Right lobe of liver (tissue), 6 donors: Measurements from ENCODE around the gene ADSS1. TPM values are rescaled to one million over a fixed set of nuclear protein-coding genes. Genes with fewer than 3 reads are reported as not detected.

Experiments used
- ATAC-seq, 4 donors: fragments of 200-7000 bp; cut with Tn5 transposase; one replicate each; pipeline ENCODE4 v1.9.1; 2020; ENCODE audit warnings: mild to moderate bottlenecking in 4 of 4, moderate library complexity in 4 of 4
- DNase-seq, 3 donors: peaks; one replicate each; pipeline ENCODE4 v3.0.0-alpha.2; 2020
- H3K27ac ChIP-seq, 3 donors: fragments of 200-600 bp; one replicate each; pipeline ENCODE4 v1.8.0; 2022
- H3K27me3 ChIP-seq, 2 donors: fragments of 200-600 bp; one replicate each; pipeline ENCODE4 v1.8.0; 2022
- H3K36me3 ChIP-seq, 4 donors: fragments of 200-600 bp; sonication (generic) in 1 of 4; one replicate each; pipeline versions ENCODE4 v1.5.1 to v1.8.0; 2017 to 2022; ENCODE audit warnings: control low read depth in 1 of 4
- H3K4me1 ChIP-seq, 4 donors: fragments of 200-600 bp; sonication (generic) in 1 of 4; one replicate each; pipeline versions ENCODE4 v1.5.1 to v1.8.0; 2017 to 2022; ENCODE audit warnings: control low read depth in 1 of 4
- H3K4me3 ChIP-seq, 3 donors: fragments of 200-600 bp; one replicate each; pipeline ENCODE4 v1.8.0; 2022
- H3K9me3 ChIP-seq, 4 donors: fragments of 200-600 bp; sonication (generic) in 1 of 4; one replicate each; pipeline versions ENCODE4 v1.5.1 to v1.8.0; 2017 to 2022; ENCODE audit warnings: control low read depth in 1 of 4
- CTCF ChIP-seq, 4 donors: fragments of 200-600 bp in 3 of 4; fragments of 450-650 bp in 1 of 4; IDR thresholded peaks; one replicate each; pipeline versions ENCODE4 v1.5.1 to v1.8.0; 2016 to 2022; ENCODE audit warnings: antibody characterized with exemption in 4 of 4, mild to moderate bottlenecking in 2 of 4
- POLR2A ChIP-seq: fragments of 450-650 bp; IDR thresholded peaks from one replicate; pipeline ENCODE4 v1.6.1; 2017; ENCODE audit warnings: antibody characterized with exemption, mild to moderate bottlenecking
- whole genome bisulfite sequencing: methylation state at CpG from one replicate; pipeline ENCODE4 v1.1.6; 2018; ENCODE audit warnings: low coverage, low lambda C conversion rate; ENCODE audit not compliant: insufficient coverage; ENCODE audit errors: missing lambda C conversion rate; 5-methylcytosine and 5-hydroxymethylcytosine counted together
- intact Hi-C, 2 donors: fragments of 100-400 bp; cut with DNase I; formaldehyde crosslinking; loops; one replicate each; pipeline versions ENCODE4 v1.11.2 to v1.14.1; 2022
- total RNA-seq, 6 experiments: library from RNA; depleted of rRNA in 2 of 6; stranded (reverse); fragments of >200 nt in 2 of 6; fragmentation: NEBNext Ultra II Directional in 3 of 6; extraction: Animal tissue kit (Norgen Biotek cat#: 25700) in 3 of 6; gene quantifications; one replicate each; pipeline versions ENCODE4 v1.1.0 to v1.2.4, GENCODE V29; 2016 to 2023
- donor health status: DM: no; HTN: yes; CAD: no.
- donor health status: DM: no; HTN: no; CAD: no.
- donor health status: DM: no; HTN: no; CAD: no.
- donor health status: DM: no; HTN: yes; CAD: no.
- donor health status: DM: no; HTN: yes; CAD: no.

Gene ADSS1
- total RNA-seq, 6 experiments from 2014 or later = 8.1 to 50.5 (median 36.8) TPM

GRCh38 chr14:104754213-104754851 lies 30.3 kb downstream of the ADSS1 start:
- ATAC-seq (no peak), DNase-seq (no peak)
- Histone ChIP-seq H3K4me3 (peak overlapping the region; percentile 76 to 99 (median 91)), H3K9me3 (no peaks in the 10 kb centered on the region), H3K27ac (peak overlapping the region; percentile 71 to 89 (median 87)), H3K27me3 (no peaks in the 10 kb centered on the region), H3K36me3 (peaks cover 4 to 30% (median 7%) of the 10 kb centered on the region in 4 donors), H3K4me1 (peaks cover 0 to 42% (median 15%) of the 10 kb centered on the region in 4 donors)
- no peak for TF ChIP-seq CTCF (IDR thresholded peaks at IDR 0.05)
- no peak for TF ChIP-seq POLR2A
- 14% methylated on average over 7 of the region's 13 CpGs for WGBS
- intact Hi-C loops = no loop called here

GRCh38 chr14:104755621-104756020 lies 31.6 kb downstream of the ADSS1 start:
- peaks cover 5 to 37% (median 12%) of the 10 kb centered on the region in 4 donors for H3K36me3 ChIP-seq
- H3K9me3 ChIP-seq = no peaks in the 10 kb centered on the region
- no peak overlapping the region for H3K4me3 ChIP-seq
- no peak overlapping the region for H3K27ac ChIP-seq
- no peaks in the 10 kb centered on the region for H3K27me3 ChIP-seq
- H3K4me1 ChIP-seq = peaks cover 0 to 33% (median 10%) of the 10 kb centered on the region in 4 donors
- intact Hi-C loops = no loop called here
- DNase-seq = no peak
- WGBS = 15% methylated on average over 4 of the region's 11 CpGs
- TF ChIP-seq CTCF (IDR thresholded peaks at IDR 0.05) (no peak), POLR2A (no peak)
- ATAC-seq = no peak

- no peaks in the 10 kb centered on the region for H3K27me3 ChIP-seq
- peaks cover 5 to 37% (median 12%) of the 10 kb centered on the region in 4 donors for H3K36me3 ChIP-seq
- no peak overlapping the region for H3K27ac ChIP-seq
- DNase-seq = no peak
- WGBS = 44% methylated on average over 6 of the region's 27 CpGs
- ATAC-seq = no peak
- TF ChIP-seq POLR2A (no peak), CTCF (IDR thresholded peaks at IDR 0.05) (no peak)
- H3K4me1 ChIP-seq = peaks cover 0 to 33% (median 10%) of the 10 kb centered on the region in 4 donors
- H3K4me3 ChIP-seq = no peak overlapping the region
- H3K9me3 ChIP-seq = no peaks in the 10 kb centered on the region
- intact Hi-C loops = no loop called here
These were observed 32.6 kb downstream of the ADSS1 start for GRCh38 chr14:104756477-104757237.

- H3K36me3 ChIP-seq = peaks cover 5 to 37% (median 12%) of the 10 kb centered on the region in 4 donors
- H3K27me3 ChIP-seq = no peaks in the 10 kb centered on the region
- no peak overlapping the region for H3K27ac ChIP-seq
- ATAC-seq (no peak), DNase-seq (no peak)
- TF ChIP-seq POLR2A (no peak), CTCF (IDR thresholded peaks at IDR 0.05) (no peak)
- intact Hi-C loops = no loop called here
- WGBS = 71% methylated on average over 3 of the region's 10 CpGs
- H3K9me3 ChIP-seq = no peaks in the 10 kb centered on the region
- H3K4me3 ChIP-seq = no peak overlapping the region
- H3K4me1 ChIP-seq = peaks cover 0 to 29% (median 10%) of the 10 kb centered on the region in 4 donors
These were observed 33.2 kb downstream of the ADSS1 start for GRCh38 chr14:104757238-104757585.
